Posterior cingulate gyrus (tissue), 11 donors: ENCODE measurements around the gene CST7.
"Not testable (repeated sequence)": the region's sequence is repeated elsewhere in the genome, so short reads cannot be mapped to it uniquely, and the experiment has no call there.

Experiments
- DNase-seq, 10 donors: peaks; one replicate each; pipeline versions ENCODE4 v3.0.0 to v3.0.0-alpha.2; 2020 to 2021; ENCODE audit warnings: mixed read lengths in 3 of 10
- intact Hi-C: fragments of 100-400 bp; cut with DNase I; formaldehyde crosslinking; loops from one replicate; pipeline ENCODE4 v1.15.1; 2023

CST7 gene

DNA sequence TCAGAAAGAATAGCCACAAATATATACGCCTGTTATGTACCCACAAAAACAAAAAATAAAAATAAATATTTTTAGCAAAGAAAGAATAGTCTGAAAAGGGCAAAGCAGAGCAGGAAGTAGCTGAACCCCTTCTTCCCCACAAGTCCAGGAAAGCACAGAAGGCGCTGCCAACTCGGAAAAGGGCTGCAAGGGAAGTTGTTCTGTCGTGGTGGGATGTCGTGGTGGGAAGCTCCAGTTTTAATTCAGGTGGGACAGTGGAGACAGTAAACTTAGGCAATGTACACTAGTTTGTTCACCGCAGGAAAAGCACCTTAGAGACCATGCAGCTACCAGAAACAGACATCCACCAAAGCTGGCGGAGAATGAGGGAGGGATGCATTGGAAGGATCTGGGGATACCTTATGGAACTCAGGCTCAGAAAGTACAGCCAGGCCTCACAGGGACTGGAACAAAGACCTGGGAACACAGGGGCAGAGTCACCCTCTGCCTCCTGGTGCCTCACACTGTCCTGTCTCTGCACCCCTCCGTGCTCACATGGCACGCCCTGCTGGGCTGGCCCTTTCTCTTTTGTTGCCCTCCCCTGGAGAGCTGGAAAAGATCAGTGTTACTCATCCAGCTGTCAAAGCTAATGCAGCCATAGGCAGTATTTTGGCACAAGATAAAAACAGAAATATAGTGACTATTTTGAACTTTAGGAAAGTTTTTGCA lies 46.8 kb downstream of the CST7 start:
- intact Hi-C loops, result loop anchor here (1.0 to 5.0 kb wide), 4 partner anchors 37 to 401 kb away; no protein-coding TSS in a partner anchor
- peak in 1 of 10 donors; percentile 70 for DNase-seq

GRCh38 chr20:24996449-24997377 lies 47.6 kb downstream of the CST7 start:
- peak in 1 of 10 donors; percentile 49 for DNase-seq
- intact Hi-C loops, result loop anchor here (5.0 kb wide), 1 partner anchor 401 kb away; no protein-coding TSS in a partner anchor

GRCh38 chr20:24998121-24998520 lies 49.1 kb downstream of the CST7 start:
- intact Hi-C loops, result loop anchor here (5.0 kb wide), 1 partner anchor 399 kb away; no protein-coding TSS in a partner anchor
- DNase-seq, result peak in 1 of 10 donors; percentile 16

DNA sequence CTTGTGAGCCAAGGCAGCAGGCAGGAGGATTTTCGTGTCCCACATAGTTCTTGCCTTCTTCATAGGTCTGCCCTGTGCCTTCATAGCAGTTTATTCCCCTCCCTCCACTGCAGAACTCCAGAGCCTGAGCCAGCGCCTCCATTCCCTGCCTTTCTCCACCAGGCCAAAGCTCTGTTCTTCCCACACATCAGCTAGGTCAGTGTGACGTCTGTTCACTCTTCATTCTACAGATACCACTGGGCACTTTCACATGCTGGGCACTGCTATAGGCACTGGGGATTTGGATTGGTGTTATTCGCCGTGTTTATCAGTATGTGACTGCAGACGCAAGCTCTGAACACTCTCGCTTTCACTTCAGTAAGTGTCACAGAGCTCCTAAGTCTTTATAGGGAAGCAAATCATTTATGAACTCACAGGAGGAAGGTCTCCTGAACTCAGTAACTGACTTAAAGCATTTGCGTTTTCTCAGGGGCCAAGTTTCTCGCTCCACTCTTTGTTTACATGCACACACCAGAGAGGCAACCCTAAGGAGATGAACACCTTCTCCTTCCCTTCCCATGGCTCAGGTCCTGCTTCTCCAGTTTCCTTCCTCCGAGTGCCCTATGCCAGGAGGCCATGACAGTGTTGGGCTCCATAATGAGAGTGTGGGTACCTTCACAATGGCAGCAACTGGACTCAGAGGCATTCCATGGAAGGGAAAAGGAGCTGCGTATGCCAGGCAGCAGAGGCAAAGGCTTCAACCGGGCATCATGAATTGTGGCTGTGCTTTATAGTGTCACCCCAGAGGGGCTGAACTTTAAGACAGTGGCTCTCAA lies 49.8 kb downstream of the CST7 start:
- intact Hi-C loops, result loop anchor here (5.0 kb wide), 1 partner anchor 398 kb away; no protein-coding TSS in a partner anchor

DNA sequence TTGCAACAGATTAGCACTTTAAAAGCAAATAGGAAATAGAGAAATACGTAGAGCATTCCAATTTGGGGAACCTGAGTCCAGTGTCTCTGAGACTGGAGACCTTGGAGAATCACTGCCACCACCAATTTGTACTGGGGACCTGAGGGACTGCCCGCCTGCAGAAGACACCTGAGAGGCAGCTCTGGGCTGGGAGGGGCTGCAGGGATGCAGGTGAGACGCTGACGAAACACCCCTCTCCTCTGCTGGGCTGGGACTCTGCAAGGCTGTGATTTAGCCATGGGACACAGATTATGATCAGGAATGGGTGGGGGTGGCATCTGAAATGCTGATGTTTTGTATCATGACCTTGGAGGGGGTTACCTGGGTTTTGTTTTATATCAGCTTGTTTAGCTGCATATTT lies 50.5 kb downstream of the CST7 start:
- DNase-seq, result peak in 2 of 10 donors; percentile 39 to 60
- intact Hi-C loops, result loop anchor here (5.0 kb wide), 1 partner anchor 398 kb away; no protein-coding TSS in a partner anchor

More for the DNA sequence above, 49.8 kb downstream of the CST7 start:
- peak in 2 of 10 donors; percentile 27 to 34 for DNase-seq

GRCh38 chr20:25000268-25000801 lies 51.3 kb downstream of the CST7 start:
- peak in 3 of 10 donors; percentile 42 to 83 (median 67) for DNase-seq

DNA sequence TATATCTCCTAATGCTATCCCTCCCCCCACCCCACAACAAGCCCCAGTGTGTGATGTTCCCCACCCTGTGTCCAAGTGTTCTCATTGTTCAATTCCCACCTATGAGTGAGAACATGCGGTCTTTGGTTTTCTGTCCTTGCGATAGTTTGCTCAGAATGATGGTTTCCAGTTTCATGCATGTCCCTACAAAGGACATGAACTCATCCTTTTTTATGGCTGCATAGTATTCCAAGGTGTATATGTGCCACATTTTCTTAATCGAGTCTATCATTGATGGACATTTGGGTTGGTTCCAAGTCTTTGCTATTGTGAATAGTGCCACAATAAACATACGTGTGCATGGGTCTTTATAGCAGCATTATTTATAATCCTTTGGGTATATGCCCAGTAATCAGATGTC lies 52.3 kb downstream of the CST7 start:
- DNase-seq, intact Hi-C loops: not testable (repeated sequence)

More at GRCh38 chr20:25000268-25000801, 51.3 kb downstream of the CST7 start:
- intact Hi-C loops, result no loop called here

GRCh38 chr20:25003002-25003401 lies 53.9 kb downstream of the CST7 start:
- no peak for DNase-seq
- intact Hi-C loops, result no loop called here

DNA sequence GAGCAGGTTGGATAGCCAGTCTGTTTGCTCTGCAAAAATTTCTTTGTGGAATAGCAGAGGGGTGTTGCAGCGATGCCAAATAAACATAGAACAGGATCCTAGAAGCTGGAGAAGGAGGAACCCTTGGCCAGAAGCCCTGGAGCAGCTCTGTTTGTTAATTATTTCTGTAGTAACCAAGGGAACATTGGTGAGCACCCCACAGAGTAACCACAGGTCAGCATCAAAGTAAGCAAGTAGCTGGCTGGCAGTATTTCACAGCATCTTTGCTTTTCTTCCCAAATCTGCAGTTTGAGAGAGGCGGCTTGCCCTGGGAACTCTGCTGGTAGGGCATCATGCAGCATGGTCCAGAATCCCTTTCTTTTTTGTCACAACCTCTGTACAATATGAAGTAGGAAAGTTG lies 56.2 kb downstream of the CST7 start:
- peak in 2 of 10 donors; percentile 50 to 66 for DNase-seq
- intact Hi-C loops, result no loop called here

DNA sequence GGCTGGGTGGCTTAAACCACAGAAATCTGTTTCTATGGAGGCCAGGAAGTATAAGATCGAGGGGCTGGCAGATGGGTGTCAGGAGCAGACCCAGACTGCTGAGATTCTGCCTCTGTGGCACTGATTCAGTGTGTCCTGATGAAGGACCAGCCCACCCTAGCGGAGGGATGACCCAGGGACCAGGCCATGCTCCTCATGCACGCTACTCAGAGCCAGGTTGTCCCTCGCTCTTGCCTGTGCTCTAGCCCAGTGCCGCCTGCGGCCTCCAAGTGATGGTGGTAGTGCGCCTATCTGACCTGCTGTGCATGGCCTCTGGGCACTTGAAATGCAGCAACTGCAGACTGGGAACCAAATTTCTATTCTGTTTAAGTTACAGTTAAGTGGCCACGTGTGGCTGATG lies 56.6 kb downstream of the CST7 start:
- peak in 2 of 10 donors; percentile 27 to 73 for DNase-seq
- intact Hi-C loops, result no loop called here

DNA sequence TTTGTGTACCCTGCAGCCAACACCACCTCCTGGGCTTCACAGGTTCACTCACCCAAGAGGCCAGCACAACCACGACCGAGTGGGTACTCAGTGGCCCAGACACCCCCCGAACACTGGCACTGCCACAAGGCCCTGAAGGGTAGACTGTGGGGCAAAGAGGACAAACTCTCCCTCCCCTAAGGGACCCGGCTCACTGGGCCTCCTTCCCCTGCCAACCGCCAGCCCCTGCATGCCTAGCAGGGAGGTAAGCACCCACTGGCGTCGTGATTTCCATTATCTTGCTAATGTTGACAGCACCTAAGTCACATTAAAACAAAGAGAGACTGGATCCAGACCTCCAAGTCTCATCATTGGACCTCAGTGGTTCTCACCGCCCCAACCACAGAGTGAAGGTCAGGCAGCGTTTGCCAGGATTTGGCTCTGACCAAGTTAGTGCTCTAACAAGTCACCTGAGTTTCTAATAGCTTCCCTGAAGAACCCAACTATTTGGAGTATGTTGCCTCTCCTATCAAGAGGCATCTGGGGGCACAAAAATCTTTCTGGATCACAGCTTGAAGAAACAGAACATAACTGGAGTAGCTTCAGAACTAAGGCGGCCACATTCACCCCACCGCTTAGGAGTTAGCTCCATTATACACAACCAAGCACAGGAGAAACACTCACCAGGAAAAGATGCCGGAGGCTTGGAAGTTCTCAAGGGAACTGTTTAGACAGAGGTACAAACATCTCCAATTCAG lies 57.5 kb downstream of the CST7 start:
- peak in 1 of 10 donors; percentile 24 for DNase-seq
- intact Hi-C loops, result no loop called here

GRCh38 chr20:25007491-25008305 lies 58.6 kb downstream of the CST7 start:
- intact Hi-C loops, result no loop called here
- peak in 1 of 10 donors; percentile 42 for DNase-seq

GRCh38 chr20:25008388-25009217 lies 59.5 kb downstream of the CST7 start:
- intact Hi-C loops, result no loop called here
- DNase-seq, result peak in 1 of 10 donors; percentile 69
